GM23338 (cell line): ENCODE data around the gene IFT52. TPM values are rescaled to one million over a fixed set of nuclear protein-coding genes. Genes with fewer than 3 reads are reported as not detected.
A peak's percentile ranks its signal among the peaks of the same experiment; 100 is the strongest.

Experiments
- ATAC-seq: fragments of 200-7000 bp; cut with Tn5 transposase; 3 replicates; pipeline ENCODE4 v1.9.1; 2020
- DNase-seq: peaks from one replicate; pipeline ENCODE4 v3.0.0-alpha.2; 2015; ENCODE audit warnings: low spot score
- H2AFZ ChIP-seq: fragments of 200-600 bp; sonication (generic); 2 replicates; pipeline ENCODE4 v1.8.0; 2016; ENCODE audit warnings: antibody characterized with exemption, mild to moderate bottlenecking, moderate library complexity
- H3F3A ChIP-seq: fragments of 200-600 bp; sonication (generic); replicated peaks from 2 replicates; pipeline ENCODE4 v1.8.0; 2017; ENCODE audit warnings: antibody characterized with exemption, mixed run types, low read depth
- H3K27ac ChIP-seq: fragments of 200-600 bp; sonication (generic); 2 replicates; pipeline ENCODE4 v1.6.1; 2016; ENCODE audit warnings: low read depth
- H3K27me3 ChIP-seq: fragments of 200-600 bp; sonication (generic); 2 replicates; pipeline ENCODE4 v1.8.0; 2016; ENCODE audit warnings: mild to moderate bottlenecking, mixed run types, moderate library complexity; ENCODE audit not compliant: insufficient read depth
- H3K36me3 ChIP-seq: fragments of 200-600 bp; sonication (generic); 2 replicates; pipeline ENCODE4 v1.8.0; 2016; ENCODE audit warnings: mild to moderate bottlenecking; ENCODE audit not compliant: insufficient read depth
- H3K4me1 ChIP-seq: fragments of 200-600 bp; sonication (generic); 2 replicates; pipeline ENCODE4 v1.8.0; 2016; ENCODE audit warnings: mild to moderate bottlenecking, moderate library complexity; ENCODE audit not compliant: insufficient read depth
- H3K4me2 ChIP-seq: fragments of 200-600 bp; sonication (generic); 2 replicates; pipeline ENCODE4 v1.7.1; 2017; ENCODE audit warnings: mixed run types
- H3K4me3 ChIP-seq: fragments of 200-600 bp; sonication (generic); 2 replicates; pipeline ENCODE4 v1.6.1; 2016; ENCODE audit warnings: mixed run types
- H3K79me2 ChIP-seq: fragments of 200-600 bp; sonication (generic); replicated peaks from 2 replicates; pipeline ENCODE4 v1.8.0; 2017; ENCODE audit warnings: mild to moderate bottlenecking; ENCODE audit not compliant: insufficient read depth
- H3K9me2 ChIP-seq: fragments of 200-600 bp; sonication (generic); 2 replicates; pipeline ENCODE4 v1.8.0; 2017; ENCODE audit not compliant: insufficient read depth
- H4K20me1 ChIP-seq: fragments of 200-600 bp; sonication (generic); replicated peaks from 2 replicates; pipeline ENCODE4 v1.8.0; 2017; ENCODE audit warnings: mild to moderate bottlenecking; ENCODE audit not compliant: insufficient read depth
- H3K27ac Mint-ChIP-seq: 2 replicates; pipeline ENCODE4 v1.8.0; 2020; ENCODE audit warnings: inconsistent platforms, mild to moderate bottlenecking, moderate library complexity, mixed read lengths
- H3K27me3 Mint-ChIP-seq: 3 replicates; pipeline ENCODE4 v1.8.0; 2022; ENCODE audit warnings: low read depth, mild to moderate bottlenecking, moderate library complexity, mixed read lengths, inconsistent platforms; ENCODE audit not compliant: insufficient read depth, poor library complexity
- H3K36me3 Mint-ChIP-seq: 3 replicates; pipeline ENCODE4 v1.8.0; 2021; ENCODE audit warnings: low read depth, mild to moderate bottlenecking, inconsistent platforms, moderate library complexity, mixed read lengths
- H3K4me1 Mint-ChIP-seq: 3 replicates; pipeline ENCODE4 v1.8.0; 2020; ENCODE audit warnings: mild to moderate bottlenecking, inconsistent platforms, mixed read lengths
- H3K4me3 Mint-ChIP-seq: 3 replicates; pipeline ENCODE4 v1.8.0; 2021; ENCODE audit warnings: moderate library complexity, mild to moderate bottlenecking, inconsistent platforms, mixed read lengths
- H3K9me3 Mint-ChIP-seq: 3 replicates; pipeline ENCODE4 v1.8.0; 2020; ENCODE audit warnings: moderate library complexity, mild to moderate bottlenecking, inconsistent platforms, mixed read lengths
- CREB1 ChIP-seq: fragments of 250-450 bp; sonication (Bioruptor Pico); IDR thresholded peaks from 2 replicates; pipeline ENCODE4 v1.5.0; 2020; ENCODE audit warnings: low read depth, mild to moderate bottlenecking, moderate library complexity
- CTCF ChIP-seq, 2 experiments: fragments of 200-600 bp in 1 of 2; sonication (generic) in 1 of 2; conservative IDR thresholded peaks; 2 replicates each; pipeline versions ENCODE4 v1.5.1 to v1.6.1; 2016 to 2017; ENCODE audit warnings: antibody characterized with exemption in 2 of 2, low read depth in 2 of 2, mild to moderate bottlenecking in 2 of 2, moderate library complexity in 1 of 2
- ETS1 ChIP-seq: IDR thresholded peaks from 2 replicates; pipeline ENCODE4 v1.6.1; 2016; ENCODE audit warnings: antibody characterized with exemption
- EZH2 ChIP-seq: fragments of 200-600 bp; sonication (generic); IDR thresholded peaks from one replicate; pipeline ENCODE4 v1.8.0; 2017; ENCODE audit warnings: antibody characterized with exemption, mild to moderate bottlenecking, low read depth; ENCODE audit not compliant: unreplicated experiment
- EZH2phosphoT487 ChIP-seq: fragments of 200-600 bp; sonication (generic); IDR thresholded peaks from one replicate; pipeline ENCODE4 v1.8.1; 2018; ENCODE audit warnings: antibody characterized with exemption; ENCODE audit not compliant: unreplicated experiment
- JUNB ChIP-seq: IDR thresholded peaks from one replicate; pipeline ENCODE4 v1.6.1; 2016; ENCODE audit warnings: antibody characterized with exemption; ENCODE audit not compliant: unreplicated experiment
- NANOG ChIP-seq: IDR thresholded peaks from 2 replicates; pipeline ENCODE4 v1.6.1; 2016; ENCODE audit warnings: antibody characterized with exemption, borderline replicate concordance
- POLR2AphosphoS5 ChIP-seq: IDR thresholded peaks from 2 replicates; pipeline ENCODE4 v1.6.1; 2016; ENCODE audit warnings: antibody characterized with exemption, low read depth
- REST ChIP-seq: IDR thresholded peaks from one replicate; pipeline ENCODE4 v1.6.1; 2018; ENCODE audit warnings: antibody characterized with exemption; ENCODE audit not compliant: unreplicated experiment
- STAT1 ChIP-seq: IDR thresholded peaks from one replicate; pipeline ENCODE4 v1.6.1; 2016; ENCODE audit warnings: antibody characterized with exemption; ENCODE audit not compliant: unreplicated experiment
- ZNF114 ChIP-seq: fragments of 250-450 bp; sonication (Bioruptor Pico); IDR thresholded peaks from 2 replicates; pipeline ENCODE4 v1.5.0; 2020; ENCODE audit warnings: mild to moderate bottlenecking, moderate library complexity
- ZNF331 ChIP-seq: fragments of 250-450 bp; sonication (Bioruptor Pico); IDR thresholded peaks from 2 replicates; pipeline ENCODE4 v1.5.0; 2020; ENCODE audit warnings: low read depth, mild to moderate bottlenecking, moderate library complexity
- ZNF462 ChIP-seq: fragments of 250-450 bp; sonication (Bioruptor Pico); IDR thresholded peaks from 2 replicates; pipeline ENCODE4 v1.5.0; 2020; ENCODE audit warnings: mild to moderate bottlenecking, moderate library complexity
- polyA plus RNA-seq: library from polyadenylated mRNA; unstranded; fragments of >200 nt; fragmentation: Nextera tagmentation; extraction: Ambion mirVana; gene quantifications from 2 replicates; pipeline ENCODE4 v1.2.1, GENCODE V29; 2016
- total RNA-seq: library from RNA; depleted of rRNA; stranded (reverse); fragments of >200 nt; shearing (Covaris generic); gene quantifications from 2 replicates; pipeline ENCODE4 v1.2.3, GENCODE V29; 2014

Gene IFT52
- total and polyA plus RNA-seq, 2 experiments from 2014 or later = 30.4 to 39.8 TPM

GRCh38 chr20:43590036-43590391 lies 723 bp upstream of the IFT52 start:
- Mint-ChIP-seq H3K27me3 (peaks cover 2% of the 10 kb centered on the region), H3K27ac (peak overlapping the region; percentile 98), H3K4me1 (peaks cover 8% of the 10 kb centered on the region), H3K4me3 (peak overlapping the region; percentile 94), H3K9me3 (no peaks in the 10 kb centered on the region), H3K36me3 (peaks cover 11% of the 10 kb centered on the region)
- Histone ChIP-seq H3K79me2 (peaks cover 13% of the 10 kb centered on the region), H2AFZ (peak overlapping the region; percentile 88), H3K4me1 (peaks cover 5% of the 10 kb centered on the region; the same call in 1 of the 2 replicates), H3K9me2 (no peaks in the 10 kb centered on the region), H3K36me3 (no peaks in the 10 kb centered on the region), H4K20me1 (0 out of 2 replicates have a peak, but pooled peaks cover 3% of the 10 kb centered on the region), H3K4me2 (peak overlapping the region; percentile 95), H3K4me3 (peak overlapping the region; percentile 84), H3K27ac (peak overlapping the region; percentile 53; the same call in 1 of the 2 replicates), H3K27me3 (no peaks in the 10 kb centered on the region), H3F3A (no peaks in the 10 kb centered on the region)
- no peak for TF ChIP-seq ZNF114 (CRISPR knock-in tag)
- no peak for TF ChIP-seq STAT1
- TF ChIP-seq CTCF (conservative IDR thresholded peaks at IDR 0.05; ENCODE audit: low read depth in 2 of 2) = no peak
- no peak for TF ChIP-seq POLR2AphosphoS5
- TF ChIP-seq EZH2 = no peak
- no peak for TF ChIP-seq JUNB
- TF ChIP-seq REST = no peak
- TF ChIP-seq ETS1 = no peak
- TF ChIP-seq ZNF331 = no peak
- TF ChIP-seq ZNF462 (CRISPR knock-in tag) = no peak
- no peak for TF ChIP-seq EZH2phosphoT487
- no peak for TF ChIP-seq NANOG
- no peak for TF ChIP-seq CREB1 (CRISPR knock-in tag)
- ATAC-seq (peak; percentile 23), DNase-seq (peak; percentile 47)
